HG03175 (cell line): ENCODE data around the gene ARHGAP15.

Source experiments
- ATAC-seq: cut with Tn5 transposase; IDR thresholded peaks from one replicate; pipeline ENCODE4 v1.9.1; 2021; ENCODE audit warnings: mild to moderate bottlenecking, moderate library complexity; ENCODE audit not compliant: unreplicated experiment

Gene ARHGAP15

GRCh38 chr2:143680885-143681405, 551.7 kb downstream of the ARHGAP15 start:
- ATAC-seq = no peak

GRCh38 chr2:143682436-143683055, 553.3 kb downstream of the ARHGAP15 start:
- ATAC-seq = no peak

- ATAC-seq = no peak
These were observed 554.8 kb downstream of the ARHGAP15 start for GRCh38 chr2:143683977-143684376.

- no peak for ATAC-seq
These were observed 555.5 kb downstream of the ARHGAP15 start for GRCh38 chr2:143684551-143685320.

GRCh38 chr2:143685421-143686078, 556.3 kb downstream of the ARHGAP15 start:
- no peak for ATAC-seq

GRCh38 chr2:143686585-143687164, 557.5 kb downstream of the ARHGAP15 start:
- ATAC-seq = peak; percentile 57

- no peak for ATAC-seq
These were observed 559.0 kb downstream of the ARHGAP15 start for GRCh38 chr2:143688248-143688647.

- ATAC-seq = no peak
These were observed 559.6 kb downstream of the ARHGAP15 start for GRCh38 chr2:143688815-143689214.

GRCh38 chr2:143689541-143689940, 560.3 kb downstream of the ARHGAP15 start:
- ATAC-seq = no peak

GRCh38 chr2:143690235-143690634, 561.0 kb downstream of the ARHGAP15 start:
- no peak for ATAC-seq

GRCh38 chr2:143691121-143691520, 561.9 kb downstream of the ARHGAP15 start:
- no peak for ATAC-seq

- no peak for ATAC-seq
These were observed 562.9 kb downstream of the ARHGAP15 start for GRCh38 chr2:143692162-143692561.

GRCh38 chr2:143692967-143693366, 563.7 kb downstream of the ARHGAP15 start:
- ATAC-seq = no peak

GRCh38 chr2:143694335-143694734, 565.1 kb downstream of the ARHGAP15 start:
- ATAC-seq = no peak

- ATAC-seq = peak; percentile 64
These were observed 567.4 kb downstream of the ARHGAP15 start for GRCh38 chr2:143696651-143697050.

- ATAC-seq = no peak
These were observed 568.5 kb downstream of the ARHGAP15 start for GRCh38 chr2:143697744-143698143.

- no peak for ATAC-seq
These were observed 569.1 kb downstream of the ARHGAP15 start for GRCh38 chr2:143698352-143698751.

GRCh38 chr2:143698888-143699570, 569.8 kb downstream of the ARHGAP15 start:
- peak; percentile 51 for ATAC-seq

GRCh38 chr2:143700865-143701264, 571.6 kb downstream of the ARHGAP15 start:
- no peak for ATAC-seq

GRCh38 chr2:143701785-143702184, 572.6 kb downstream of the ARHGAP15 start:
- no peak for ATAC-seq

GRCh38 chr2:143702931-143703330, 573.7 kb downstream of the ARHGAP15 start:
- no peak for ATAC-seq
